Measurements from ENCODE around the gene GMDS. TPM values are rescaled to one million over a fixed set of nuclear protein-coding genes. Genes with fewer than 3 reads are reported as not detected.

The GMDS gene
- total RNA-seq, 1 donor from 2014 or later = 18.1 TPM

GRCh38 chr6:1812487-1812886 lies 432.9 kb downstream of the GMDS start:
- no peak for DNase-seq (ENCODE audit: low read depth, low spot score)

GRCh38 chr6:1812034-1812433 lies 433.4 kb downstream of the GMDS start:
- no peak for DNase-seq (ENCODE audit: low read depth, low spot score)

- DNase-seq (ENCODE audit: low read depth, low spot score) = no peak
These were observed 434.5 kb downstream of the GMDS start for GRCh38 chr6:1810880-1811279.

GRCh38 chr6:1809291-1809988 lies 436.0 kb downstream of the GMDS start:
- DNase-seq (ENCODE audit: low read depth, low spot score) = no peak

GRCh38 chr6:1806935-1807334 lies 438.5 kb downstream of the GMDS start:
- no peak for DNase-seq (ENCODE audit: low read depth, low spot score)

- DNase-seq (ENCODE audit: low read depth, low spot score) = no peak
These were observed 442.7 kb downstream of the GMDS start for GRCh38 chr6:1802491-1803395.

GRCh38 chr6:1801401-1801800 lies 444.0 kb downstream of the GMDS start:
- no peak for DNase-seq (ENCODE audit: low read depth, low spot score)

- no peak for DNase-seq (ENCODE audit: low read depth, low spot score)
These were observed 444.6 kb downstream of the GMDS start for GRCh38 chr6:1800845-1801244.

- no peak for DNase-seq (ENCODE audit: low read depth, low spot score)
These were observed 446.5 kb downstream of the GMDS start for GRCh38 chr6:1798965-1799325.

GRCh38 chr6:1798303-1798964 lies 447.0 kb downstream of the GMDS start:
- DNase-seq (ENCODE audit: low read depth, low spot score) = no peak

GRCh38 chr6:1797801-1798200 lies 447.6 kb downstream of the GMDS start:
- DNase-seq (ENCODE audit: low read depth, low spot score) = peak; percentile 53

GRCh38 chr6:1796706-1797529 lies 448.5 kb downstream of the GMDS start:
- no peak for DNase-seq (ENCODE audit: low read depth, low spot score)

- DNase-seq (ENCODE audit: low read depth, low spot score) = no peak
These were observed 449.5 kb downstream of the GMDS start for GRCh38 chr6:1795910-1796309.

GRCh38 chr6:1792989-1793388 lies 452.4 kb downstream of the GMDS start:
- DNase-seq (ENCODE audit: low read depth, low spot score) = no peak

GRCh38 chr6:1790684-1791083 lies 454.7 kb downstream of the GMDS start:
- DNase-seq (ENCODE audit: low read depth, low spot score) = no peak

- no peak for DNase-seq (ENCODE audit: low read depth, low spot score)
These were observed 456.3 kb downstream of the GMDS start for GRCh38 chr6:1789092-1789491.

- DNase-seq (ENCODE audit: low read depth, low spot score) = peak; percentile 74
These were observed 457.5 kb downstream of the GMDS start for GRCh38 chr6:1787894-1788293.

GRCh38 chr6:1786455-1787453 lies 458.7 kb downstream of the GMDS start:
- no peak for DNase-seq (ENCODE audit: low read depth, low spot score)

- no peak for DNase-seq (ENCODE audit: low read depth, low spot score)
These were observed 461.0 kb downstream of the GMDS start for GRCh38 chr6:1784422-1784884.

GRCh38 chr6:1781817-1782184 lies 463.6 kb downstream of the GMDS start:
- DNase-seq (ENCODE audit: low read depth, low spot score) = no peak
